PC-3 (cell line): ENCODE results near the gene ARHGAP24. TPM values are rescaled to one million over a fixed set of nuclear protein-coding genes. Genes with fewer than 3 reads are reported as not detected.

ENCODE experiments used
- ATAC-seq: fragments of 200-7000 bp; cut with Tn5 transposase; 2 replicates; pipeline ENCODE4 v1.9.1; 2020; ENCODE audit warnings: mild to moderate bottlenecking, moderate library complexity
- BruUV-seq: library from RNA; stranded (reverse); fragments of 400-500 nt; replicated peaks from 2 replicates; lab custom pipeline; 2021; lab: Mats Ljungman, UMichigan
- CTCF ChIA-PET: fragments of 300-600 bp; sonication (Branson Sonifier 250); formaldehyde crosslinking; loops from one replicate; lab custom pipeline; 2022; ENCODE audit warnings: antibody characterized with exemption; lab: Charles Lee
- POLR2A ChIA-PET: fragments of 300-600 bp; sonication (Branson Sonifier 250); formaldehyde crosslinking; loops from one replicate; lab custom pipeline; 2022; ENCODE audit warnings: antibody characterized with exemption; ENCODE audit not compliant: unreplicated experiment; lab: Charles Lee
- DNase-seq: peaks from one replicate; pipeline ENCODE4 v3.0.0-alpha.2; 2015
- H2AFZ ChIP-seq: fragments of 300-600 bp; sonication (generic); 2 replicates; pipeline ENCODE4 v1.6.0; 2016; ENCODE audit warnings: antibody characterized with exemption, low read length
- H3F3A ChIP-seq: fragments of 300-600 bp; sonication (generic); one replicate; pipeline ENCODE4 v1.6.0; 2017; ENCODE audit warnings: antibody characterized with exemption, low read length, control low read depth, mild to moderate bottlenecking; ENCODE audit not compliant: unreplicated experiment
- H3K27ac ChIP-seq: fragments of 300-600 bp; sonication (generic); 2 replicates; pipeline ENCODE4 v1.5.1; 2016; ENCODE audit warnings: mild to moderate bottlenecking, low read length
- H3K27me3 ChIP-seq: fragments of 300-600 bp; sonication (generic); 2 replicates; pipeline ENCODE4 v1.6.1; 2016; ENCODE audit warnings: low read length, mixed read lengths
- H3K36me3 ChIP-seq: fragments of 300-600 bp; sonication (generic); 2 replicates; pipeline ENCODE4 v1.6.1; 2016; ENCODE audit warnings: low read depth, mixed run types, low read length, mixed read lengths
- H3K4me1 ChIP-seq: fragments of 300-600 bp; sonication (generic); 2 replicates; pipeline ENCODE4 v1.5.1; 2016; ENCODE audit warnings: low read length; ENCODE audit not compliant: insufficient read depth
- H3K4me2 ChIP-seq: fragments of 300-600 bp; sonication (generic); 2 replicates; pipeline ENCODE4 v1.6.0; 2016; ENCODE audit warnings: low read length
- H3K4me3 ChIP-seq: fragments of 300-600 bp; sonication (generic); 2 replicates; pipeline ENCODE4 v1.5.1; 2016; ENCODE audit warnings: mild to moderate bottlenecking, low read length, mixed read lengths
- H3K79me2 ChIP-seq: fragments of 300-600 bp; sonication (generic); 2 replicates; pipeline ENCODE4 v1.6.1; 2017; ENCODE audit warnings: low read length, mixed read lengths
- H3K9ac ChIP-seq: fragments of 300-600 bp; sonication (generic); 2 replicates; pipeline ENCODE4 v1.6.0; 2016; ENCODE audit warnings: mild to moderate bottlenecking, low read length
- H3K9me2 ChIP-seq: fragments of 300-600 bp; sonication (generic); replicated peaks from 2 replicates; pipeline ENCODE4 v1.6.1; 2016; ENCODE audit warnings: mixed run types, low read length, mixed read lengths
- H3K9me3 ChIP-seq: fragments of 300-600 bp; sonication (generic); 2 replicates; pipeline ENCODE4 v1.6.1; 2016; ENCODE audit warnings: low read length, mixed read lengths
- H4K20me1 ChIP-seq: fragments of 300-600 bp; sonication (generic); 2 replicates; pipeline ENCODE4 v1.6.1; 2016; ENCODE audit warnings: low read length, mixed read lengths
- EZH2 ChIP-seq: fragments of 300-600 bp; sonication (generic); IDR thresholded peaks from one replicate; pipeline ENCODE4 v1.6.1; 2017; ENCODE audit warnings: antibody characterized with exemption, mild to moderate bottlenecking, low read length; ENCODE audit not compliant: unreplicated experiment
- EZH2phosphoT487 ChIP-seq: fragments of 300-600 bp; sonication (generic); IDR thresholded peaks from 2 replicates; pipeline ENCODE4 v1.6.1; 2018; ENCODE audit warnings: mild to moderate bottlenecking, antibody characterized with exemption, low read length, borderline replicate concordance
- intact Hi-C: fragments of 100-400 bp; cut with micrococcal nuclease; formaldehyde crosslinking; loops from 2 replicates; pipeline ENCODE4 v1.9.0; 2023
- total RNA-seq: library from RNA; depleted of rRNA; stranded (reverse); fragments of >200 nt; gene quantifications from 2 replicates; pipeline ENCODE4 v1.2.3, GENCODE V29; 2014
- TF ChIP-seq, protein P1 (sequence below): fragments of 300-600 bp; sonication (generic); conservative IDR thresholded peaks from 2 replicates; pipeline ENCODE4 v1.5.1; 2017; ENCODE audit warnings: antibody characterized with exemption, low read depth, mild to moderate bottlenecking, low read length

ARHGAP24 gene
- total RNA-seq, 1 experiment from 2014 or later, result 7.4 TPM

- no peak for TF ChIP-seq EZH2
- no peak for TF ChIP-seq EZH2phosphoT487
- TF ChIP-seq, protein P1, sequence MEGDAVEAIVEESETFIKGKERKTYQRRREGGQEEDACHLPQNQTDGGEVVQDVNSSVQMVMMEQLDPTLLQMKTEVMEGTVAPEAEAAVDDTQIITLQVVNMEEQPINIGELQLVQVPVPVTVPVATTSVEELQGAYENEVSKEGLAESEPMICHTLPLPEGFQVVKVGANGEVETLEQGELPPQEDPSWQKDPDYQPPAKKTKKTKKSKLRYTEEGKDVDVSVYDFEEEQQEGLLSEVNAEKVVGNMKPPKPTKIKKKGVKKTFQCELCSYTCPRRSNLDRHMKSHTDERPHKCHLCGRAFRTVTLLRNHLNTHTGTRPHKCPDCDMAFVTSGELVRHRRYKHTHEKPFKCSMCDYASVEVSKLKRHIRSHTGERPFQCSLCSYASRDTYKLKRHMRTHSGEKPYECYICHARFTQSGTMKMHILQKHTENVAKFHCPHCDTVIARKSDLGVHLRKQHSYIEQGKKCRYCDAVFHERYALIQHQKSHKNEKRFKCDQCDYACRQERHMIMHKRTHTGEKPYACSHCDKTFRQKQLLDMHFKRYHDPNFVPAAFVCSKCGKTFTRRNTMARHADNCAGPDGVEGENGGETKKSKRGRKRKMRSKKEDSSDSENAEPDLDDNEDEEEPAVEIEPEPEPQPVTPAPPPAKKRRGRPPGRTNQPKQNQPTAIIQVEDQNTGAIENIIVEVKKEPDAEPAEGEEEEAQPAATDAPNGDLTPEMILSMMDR, result no peak
- CTCF ChIA-PET, result no interaction called here
Observed at GRCh38 chr4:85889314-85889713, 414.4 kb downstream of the ARHGAP24 start.

GRCh38 chr4:85895755-85896154 lies 420.8 kb downstream of the ARHGAP24 start:
- no peaks in the 10 kb centered on the region for H3K4me1 ChIP-seq
- no peaks in the 10 kb centered on the region for H3K79me2 ChIP-seq
- ATAC-seq, result no peak
- H3K9ac ChIP-seq, result no peak overlapping the region
- no TSS peak for BruUV-seq
- intact Hi-C loops, result no loop called here
- H3K36me3 ChIP-seq, result no peaks in the 10 kb centered on the region
- no peak overlapping the region for H3K4me3 ChIP-seq
- no peak overlapping the region for H2AFZ ChIP-seq
- no peaks in the 10 kb centered on the region for H3K27me3 ChIP-seq
- no peak overlapping the region for H3K27ac ChIP-seq
- POLR2A ChIA-PET, result no interaction called here
- H3K4me2 ChIP-seq, result no peak overlapping the region
- no peaks in the 10 kb centered on the region for H4K20me1 ChIP-seq
- H3K9me3 ChIP-seq, result no peaks in the 10 kb centered on the region
- no peaks in the 10 kb centered on the region for H3F3A ChIP-seq
- CTCF ChIA-PET, result no interaction called here
- H3K9me2 ChIP-seq, result no peaks in the 10 kb centered on the region
- TF ChIP-seq EZH2 (no peak), EZH2phosphoT487 (no peak)
- TF ChIP-seq, protein P1, result no peak
- no peak for DNase-seq

More at GRCh38 chr4:85889314-85889713, 414.4 kb downstream of the ARHGAP24 start:
- Histone ChIP-seq H3K4me3 (no peak overlapping the region), H3K36me3 (no peaks in the 10 kb centered on the region), H3K79me2 (no peaks in the 10 kb centered on the region), H3K4me2 (no peak overlapping the region), H3K9me2 (no peaks in the 10 kb centered on the region), H3K9me3 (no peaks in the 10 kb centered on the region), H3K27ac (no peak overlapping the region), H3K9ac (no peak overlapping the region), H2AFZ (no peak overlapping the region), H3K4me1 (peaks cover 11% of the 10 kb centered on the region), H4K20me1 (no peaks in the 10 kb centered on the region), H3K27me3 (no peaks in the 10 kb centered on the region), H3F3A (no peaks in the 10 kb centered on the region)
- DNase-seq (no peak), ATAC-seq (no peak)
- BruUV-seq, result no TSS peak
- intact Hi-C loops, result no loop called here
- POLR2A ChIA-PET, result no interaction called here

- no peak overlapping the region for H3K4me2 ChIP-seq
- 0 out of 2 replicates have a peak, but pooled peaks cover 7% of the 10 kb centered on the region for H3K4me1 ChIP-seq
- no peaks in the 10 kb centered on the region for H3K9me3 ChIP-seq
- no peak overlapping the region for H3K27ac ChIP-seq
- H3K9ac ChIP-seq, result no peak overlapping the region
- ATAC-seq (no peak), DNase-seq (no peak)
- H3K9me2 ChIP-seq, result no peaks in the 10 kb centered on the region
- BruUV-seq, result no TSS peak
- H3K4me3 ChIP-seq, result no peak overlapping the region
- no peaks in the 10 kb centered on the region for H3K27me3 ChIP-seq
- ChIA-PET POLR2A (no interaction called here), CTCF (no interaction called here)
- TF ChIP-seq EZH2phosphoT487 (no peak), EZH2 (no peak)
- TF ChIP-seq, protein P1, result no peak
- H3K36me3 ChIP-seq, result no peaks in the 10 kb centered on the region
- no peaks in the 10 kb centered on the region for H3K79me2 ChIP-seq
- H3F3A ChIP-seq, result no peaks in the 10 kb centered on the region
- intact Hi-C loops, result no loop called here
- H2AFZ ChIP-seq, result no peak overlapping the region
- no peaks in the 10 kb centered on the region for H4K20me1 ChIP-seq
Observed at GRCh38 chr4:85898231-85898630, 423.3 kb downstream of the ARHGAP24 start.
